HEK293T (cell line): ENCODE results near the gene PRDM15.

Experiments
- CTCF ChIA-PET: fragments of 350-600 bp; formaldehyde crosslinking; extraction: SDS; loops from one replicate; lab custom pipeline; 2021; ENCODE audit warnings: antibody characterized with exemption, inconsistent platforms; lab: Yijun Ruan, JAX
- POLR2A ChIA-PET: fragments of 350-600 bp; formaldehyde crosslinking; extraction: SDS; loops from one replicate; lab custom pipeline; 2020; ENCODE audit warnings: antibody characterized with exemption, inconsistent platforms; lab: Yijun Ruan, JAX
- DNase-seq: peaks from one replicate; pipeline ENCODE4 v3.0.0; 2012; ENCODE audit warnings: mixed read lengths; ENCODE audit errors: extremely low spot score
- ARNT ChIP-seq: fragments of 450-650 bp; IDR thresholded peaks from 2 replicates; pipeline ENCODE4 v1.6.1; 2017; ENCODE audit warnings: mild to moderate bottlenecking
- BHLHE40 ChIP-seq: fragments of 450-650 bp; IDR thresholded peaks from 2 replicates; pipeline ENCODE4 v1.6.1; 2016; ENCODE audit warnings: mild to moderate bottlenecking, moderate library complexity, borderline replicate concordance
- CTBP1 ChIP-seq: fragments of 450-650 bp; IDR thresholded peaks from 2 replicates; pipeline ENCODE4 v1.6.1; 2016; ENCODE audit warnings: borderline replicate concordance
- ELF4 ChIP-seq: fragments of 450-650 bp; IDR thresholded peaks from 2 replicates; pipeline ENCODE4 v1.6.1; 2017; ENCODE audit warnings: antibody characterized with exemption
- FOXA1 ChIP-seq: fragments of 450-650 bp; IDR thresholded peaks from 2 replicates; pipeline ENCODE4 v1.6.1; 2016; ENCODE audit warnings: mild to moderate bottlenecking
- FOXK2 ChIP-seq: fragments of 450-650 bp; IDR thresholded peaks from 2 replicates; pipeline ENCODE4 v1.6.1; 2016; ENCODE audit warnings: mild to moderate bottlenecking
- FOXM1 ChIP-seq: fragments of 450-650 bp; IDR thresholded peaks from 2 replicates; pipeline ENCODE4 v1.6.1; 2017; ENCODE audit warnings: mild to moderate bottlenecking, borderline replicate concordance
- HDGF ChIP-seq: fragments of 450-650 bp; IDR thresholded peaks from 2 replicates; pipeline ENCODE4 v1.6.1; 2017; ENCODE audit warnings: antibody characterized with exemption, borderline replicate concordance
- L3MBTL2 ChIP-seq: fragments of 450-650 bp; conservative IDR thresholded peaks from 2 replicates; pipeline ENCODE4 v1.6.1; 2016; ENCODE audit warnings: mild to moderate bottlenecking
- LEF1 ChIP-seq: fragments of 450-650 bp; IDR thresholded peaks from 2 replicates; pipeline ENCODE4 v1.6.1; 2017; ENCODE audit warnings: mild to moderate bottlenecking, borderline replicate concordance
- NFRKB ChIP-seq: fragments of 450-650 bp; IDR thresholded peaks from 2 replicates; pipeline ENCODE4 v1.6.1; 2016; ENCODE audit warnings: mild to moderate bottlenecking, moderate library complexity
- SP1 ChIP-seq: fragments of 450-650 bp; IDR thresholded peaks from 2 replicates; pipeline ENCODE4 v1.6.1; 2017
- SUZ12 ChIP-seq: fragments of 450-650 bp; IDR thresholded peaks from 2 replicates; pipeline ENCODE4 v1.6.1; 2016; ENCODE audit warnings: mild to moderate bottlenecking
- TARDBP ChIP-seq: fragments of 450-650 bp; IDR thresholded peaks from 2 replicates; pipeline ENCODE4 v1.6.1; 2016
- ZNF384 ChIP-seq: fragments of 450-650 bp; IDR thresholded peaks from 2 replicates; pipeline ENCODE4 v1.6.1; 2016
- TF ChIP-seq, protein P1 (sequence below): fragments of 450-650 bp; IDR thresholded peaks from 2 replicates; pipeline ENCODE4 v1.6.1; 2016

Gene PRDM15

GRCh38 chr21:41858466-41859296 lies 20.5 kb downstream of the PRDM15 start:
- TF ChIP-seq, protein P1, sequence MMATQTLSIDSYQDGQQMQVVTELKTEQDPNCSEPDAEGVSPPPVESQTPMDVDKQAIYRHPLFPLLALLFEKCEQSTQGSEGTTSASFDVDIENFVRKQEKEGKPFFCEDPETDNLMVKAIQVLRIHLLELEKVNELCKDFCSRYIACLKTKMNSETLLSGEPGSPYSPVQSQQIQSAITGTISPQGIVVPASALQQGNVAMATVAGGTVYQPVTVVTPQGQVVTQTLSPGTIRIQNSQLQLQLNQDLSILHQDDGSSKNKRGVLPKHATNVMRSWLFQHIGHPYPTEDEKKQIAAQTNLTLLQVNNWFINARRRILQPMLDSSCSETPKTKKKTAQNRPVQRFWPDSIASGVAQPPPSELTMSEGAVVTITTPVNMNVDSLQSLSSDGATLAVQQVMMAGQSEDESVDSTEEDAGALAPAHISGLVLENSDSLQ, result no peak
- no peak for TF ChIP-seq BHLHE40
- no peak for TF ChIP-seq FOXA1
- TF ChIP-seq ARNT, result no peak
- DNase-seq, result no peak
- ChIA-PET POLR2A (no interaction called here), CTCF (no interaction called here)

DNA sequence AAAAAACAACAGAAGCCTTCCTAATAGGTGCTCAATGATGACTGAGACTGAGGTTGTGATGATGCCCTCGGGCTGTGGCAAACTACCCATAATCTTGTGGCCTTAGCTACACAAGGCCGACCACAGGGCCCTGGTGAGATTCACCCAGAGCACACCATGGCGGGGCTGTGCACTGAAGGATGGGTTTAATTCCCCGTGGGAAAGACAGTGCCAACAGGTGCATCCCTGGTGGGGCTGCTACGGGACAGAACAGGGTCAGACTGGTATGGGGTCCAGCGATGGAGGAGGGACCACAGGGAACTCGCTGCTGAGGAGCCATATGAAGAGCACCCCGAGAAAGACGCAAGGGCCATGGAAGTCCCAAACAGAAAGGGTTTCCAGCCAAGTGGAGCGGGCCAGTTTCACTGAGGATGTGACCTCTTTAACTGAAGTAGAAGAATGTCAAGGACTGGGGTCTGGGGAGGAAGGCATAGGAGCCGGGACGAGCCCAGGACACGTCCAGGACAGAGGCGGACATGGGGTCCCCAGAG lies 21.3 kb downstream of the PRDM15 start:
- no peak for TF ChIP-seq SUZ12
- TF ChIP-seq ZNF384, result no peak
- no peak for TF ChIP-seq FOXK2
- no peak for TF ChIP-seq NFRKB
- TF ChIP-seq L3MBTL2, result no peak
- no peak for TF ChIP-seq ELF4
- no peak for TF ChIP-seq HDGF
- no peak for TF ChIP-seq BHLHE40
- TF ChIP-seq ARNT, result no peak
- TF ChIP-seq FOXA1, result no peak
- TF ChIP-seq TARDBP, result no peak
- TF ChIP-seq CTBP1, result no peak
- TF ChIP-seq, protein P1, result no peak
- TF ChIP-seq SP1, result no peak
- no peak for TF ChIP-seq FOXM1
- no peak for TF ChIP-seq LEF1
- CTCF ChIA-PET, result no interaction called here
- no peak for DNase-seq
- POLR2A ChIA-PET, result no interaction called here

- no peak for TF ChIP-seq FOXM1
- no peak for TF ChIP-seq L3MBTL2
- no peak for TF ChIP-seq SUZ12
- TF ChIP-seq BHLHE40, result no peak
- no peak for TF ChIP-seq TARDBP
- TF ChIP-seq FOXA1, result no peak
- no peak for TF ChIP-seq ZNF384
- no peak for TF ChIP-seq ARNT
- no peak for TF ChIP-seq ELF4
- TF ChIP-seq FOXK2, result no peak
- TF ChIP-seq HDGF, result no peak
- TF ChIP-seq NFRKB, result no peak
- TF ChIP-seq CTBP1, result no peak
- no peak for TF ChIP-seq SP1
- TF ChIP-seq, protein P1, result no peak
- CTCF ChIA-PET, result interaction anchor here (0.6 kb wide), 1 partner anchor 15 kb away, joined by 3 read pairs; no protein-coding TSS in a partner anchor
- no peak for DNase-seq
- POLR2A ChIA-PET, result no interaction called here
Observed at GRCh38 chr21:41856572-41856971, 22.6 kb downstream of the PRDM15 start.

DNA sequence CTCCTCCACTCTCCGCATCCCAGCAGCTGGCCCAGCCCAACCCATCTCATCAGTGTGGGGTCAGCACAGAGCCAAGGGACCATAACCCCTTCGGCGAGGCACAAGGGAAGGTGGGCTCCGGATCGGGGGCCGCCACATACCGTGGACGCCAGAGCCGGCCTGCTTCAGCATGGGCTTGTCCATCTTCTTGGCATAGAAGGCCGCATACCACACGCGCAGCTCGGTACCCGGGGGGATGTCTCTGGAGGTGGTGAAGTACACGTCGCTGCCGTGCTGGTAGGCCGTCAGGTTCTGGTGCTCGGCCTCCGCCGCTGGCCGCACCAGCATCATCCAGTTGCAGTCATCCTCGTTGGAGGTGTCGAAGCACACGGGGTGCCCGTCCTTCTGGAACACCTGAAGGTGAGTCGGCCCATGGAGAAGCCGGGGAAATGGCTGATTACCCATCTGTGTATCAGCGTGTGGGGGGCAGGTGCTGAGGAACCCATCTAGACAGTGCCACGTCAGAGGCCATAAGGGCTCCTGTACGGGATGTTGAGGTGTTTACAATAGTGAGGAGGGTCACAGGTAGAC lies 24.6 kb downstream of the PRDM15 start:
- ChIA-PET CTCF (no interaction called here), POLR2A (no interaction called here)
- no peak for DNase-seq
- TF ChIP-seq ARNT (no peak), FOXK2 (no peak), L3MBTL2 (no peak), SUZ12 (no peak), BHLHE40 (no peak)

DNA sequence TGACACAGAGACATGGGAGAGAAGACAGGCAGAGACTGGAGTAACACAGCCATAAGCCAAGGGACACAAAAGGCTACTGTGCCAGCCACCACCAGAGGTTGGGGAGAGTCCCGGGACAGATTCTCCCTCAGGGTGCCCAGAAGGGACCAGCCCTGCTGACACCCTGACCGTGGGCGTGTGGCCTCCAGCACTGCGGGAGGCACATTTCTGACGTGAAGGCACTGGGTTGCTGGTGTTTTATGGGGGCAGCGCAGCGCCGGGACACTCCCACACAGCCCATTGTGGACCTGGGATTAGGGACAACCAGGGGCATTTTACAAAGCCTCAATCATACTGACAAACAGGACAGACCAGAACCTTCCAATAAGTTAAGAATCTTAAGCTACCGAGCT lies 26.2 kb downstream of the PRDM15 start:
- CTCF ChIA-PET, result no interaction called here
- POLR2A ChIA-PET, result no interaction called here
- TF ChIP-seq FOXA1 (no peak), SUZ12 (no peak), CTBP1 (no peak), BHLHE40 (no peak), HDGF (no peak), NFRKB (no peak)
- no peak for DNase-seq

- CTCF ChIA-PET, result no interaction called here
- POLR2A ChIA-PET, result no interaction called here
- TF ChIP-seq FOXM1 (no peak), FOXK2 (no peak), SP1 (no peak), FOXA1 (no peak), ZNF384 (no peak), BHLHE40 (no peak), TARDBP (no peak), ELF4 (no peak)
- TF ChIP-seq, protein P1, result no peak
- DNase-seq, result no peak
Observed at GRCh38 chr21:41852151-41852928, 26.8 kb downstream of the PRDM15 start.
